NCI-H2171 treated with DMSO at 0.1 percent for 48 hours (cell line): ENCODE measurements around the gene CD9.

Experiments
- DNase-seq: peaks from one replicate; lab custom pipeline; 2025; lab: John Stamatoyannopoulos, UW

Gene CD9

GRCh38 chr12:6221146-6221545 is 20.9 kb downstream of the CD9 start:
- DNase-seq = no peak

GRCh38 chr12:6222078-6222654 is 22.0 kb downstream of the CD9 start:
- no peak for DNase-seq

GRCh38 chr12:6223545-6223944 is 23.3 kb downstream of the CD9 start:
- no peak for DNase-seq

GRCh38 chr12:6224550-6224949 is 24.4 kb downstream of the CD9 start:
- DNase-seq = peak; percentile 76

- DNase-seq = no peak
These were observed 25.4 kb downstream of the CD9 start for GRCh38 chr12:6225630-6226001.

- DNase-seq = no peak
These were observed 25.9 kb downstream of the CD9 start for GRCh38 chr12:6226002-6226678.

GRCh38 chr12:6226679-6227051 is 26.5 kb downstream of the CD9 start:
- no peak for DNase-seq

GRCh38 chr12:6228535-6229223 is 28.5 kb downstream of the CD9 start:
- no peak for DNase-seq

- no peak for DNase-seq
These were observed 29.3 kb downstream of the CD9 start for GRCh38 chr12:6229224-6230218.

- DNase-seq = no peak
These were observed 30.3 kb downstream of the CD9 start for GRCh38 chr12:6230321-6231110.

GRCh38 chr12:6231359-6232268 is 31.4 kb downstream of the CD9 start:
- no peak for DNase-seq

- DNase-seq = no peak
These were observed 33.1 kb downstream of the CD9 start for GRCh38 chr12:6233121-6233971.

- no peak for DNase-seq
These were observed 34.0 kb downstream of the CD9 start for GRCh38 chr12:6234214-6234613.

- no peak for DNase-seq
These were observed 34.7 kb downstream of the CD9 start for GRCh38 chr12:6234906-6235305.

GRCh38 chr12:6235499-6235898 is 35.3 kb downstream of the CD9 start:
- DNase-seq = no peak

GRCh38 chr12:6235906-6236640 is 35.9 kb downstream of the CD9 start:
- DNase-seq = no peak

GRCh38 chr12:6236641-6236940 is 36.4 kb downstream of the CD9 start:
- DNase-seq = no peak

- no peak for DNase-seq
These were observed 37.6 kb downstream of the CD9 start for GRCh38 chr12:6237830-6238229.

- no peak for DNase-seq
These were observed 38.7 kb downstream of the CD9 start for GRCh38 chr12:6238875-6239274.
